Measurements from ENCODE around the gene KIAA1671. TPM values are rescaled to one million over a fixed set of nuclear protein-coding genes. Genes with fewer than 3 reads are reported as not detected.
"Not testable (repeated sequence)": the region's sequence is repeated elsewhere in the genome, so short reads cannot be mapped to it uniquely, and the experiment has no call there.

Gene KIAA1671
- total RNA-seq, 4 donors from 2014 or later, result 14.2 to 34.2 (median 22.6) TPM

DNA sequence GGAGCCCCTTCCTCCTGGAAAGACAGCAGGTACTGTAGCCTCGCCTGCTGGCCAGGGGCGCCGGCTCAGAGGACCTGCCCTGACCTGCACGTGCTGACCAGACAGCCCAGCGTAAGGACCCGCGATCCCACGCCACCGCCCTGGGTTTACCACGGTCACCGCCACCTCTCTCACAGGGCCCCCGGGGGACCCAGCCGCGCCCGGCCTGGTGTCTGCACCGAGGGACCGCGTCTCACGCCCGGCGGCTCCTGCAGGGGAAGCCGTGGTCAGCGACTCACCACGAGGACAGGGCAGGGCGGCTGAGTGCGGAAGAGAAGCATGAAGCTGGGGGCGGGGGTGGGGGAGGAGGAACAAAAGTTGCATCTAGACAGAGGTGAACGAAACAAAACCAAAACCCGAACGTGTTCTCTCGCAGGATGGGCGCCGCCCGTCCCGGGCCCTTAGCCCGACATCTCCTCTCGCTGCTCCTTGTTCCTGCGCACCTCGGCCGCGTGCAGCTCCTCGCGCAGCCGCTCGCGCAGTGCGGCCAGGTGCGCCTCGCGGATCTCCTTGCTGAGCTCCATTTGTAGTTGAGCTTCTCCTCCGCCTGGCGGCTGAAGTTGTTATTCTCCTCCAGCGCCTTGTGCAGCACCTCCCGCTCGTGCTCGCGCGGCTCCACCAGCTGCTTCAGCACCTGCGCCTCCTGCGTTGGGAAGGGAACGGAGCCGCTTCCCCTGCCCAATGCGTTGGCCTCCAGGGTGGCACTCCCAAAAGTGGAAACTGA, 226.5 kb downstream of the KIAA1671 start:
- H3K27me3 ChIP-seq; H3K27ac ChIP-seq (replicated peaks in 1 of 4); H3K4me1 ChIP-seq; H3K4me3 ChIP-seq; DNase-seq (ENCODE audit: extremely low spot score); H3K9me3 ChIP-seq; intact Hi-C loops (cut with DNase I): not testable (repeated sequence)
- peaks cover 9 to 84% (median 58%) of the 10 kb centered on the region in 4 donors for H3K36me3 ChIP-seq
- WGBS, result 72% methylated on average over 25 of the region's 63 CpGs

GRCh38 chr22:25182131-25183110, 229.9 kb downstream of the KIAA1671 start:
- Histone ChIP-seq H3K9me3 (peaks cover 0 to 10% (median 3%) of the 10 kb centered on the region in 4 donors), H3K4me1 (no peaks in the 10 kb centered on the region), H3K27ac (replicated peaks in 1 of 4) (no peak overlapping the region), H3K36me3 (peaks cover 19 to 85% (median 60%) of the 10 kb centered on the region in 4 donors), H3K4me3 (no peak overlapping the region), H3K27me3 (no peaks in the 10 kb centered on the region)
- intact Hi-C loops (cut with DNase I), result no loop called here
- TF ChIP-seq POLR2A (IDR thresholded peaks at IDR 0.05; ENCODE audit: low read depth) (no peak), POLR2AphosphoS5 (IDR thresholded peaks at IDR 0.05) (no peak), EP300 (IDR thresholded peaks at IDR 0.05) (no peak)
- TF ChIP-seq, protein P1, sequence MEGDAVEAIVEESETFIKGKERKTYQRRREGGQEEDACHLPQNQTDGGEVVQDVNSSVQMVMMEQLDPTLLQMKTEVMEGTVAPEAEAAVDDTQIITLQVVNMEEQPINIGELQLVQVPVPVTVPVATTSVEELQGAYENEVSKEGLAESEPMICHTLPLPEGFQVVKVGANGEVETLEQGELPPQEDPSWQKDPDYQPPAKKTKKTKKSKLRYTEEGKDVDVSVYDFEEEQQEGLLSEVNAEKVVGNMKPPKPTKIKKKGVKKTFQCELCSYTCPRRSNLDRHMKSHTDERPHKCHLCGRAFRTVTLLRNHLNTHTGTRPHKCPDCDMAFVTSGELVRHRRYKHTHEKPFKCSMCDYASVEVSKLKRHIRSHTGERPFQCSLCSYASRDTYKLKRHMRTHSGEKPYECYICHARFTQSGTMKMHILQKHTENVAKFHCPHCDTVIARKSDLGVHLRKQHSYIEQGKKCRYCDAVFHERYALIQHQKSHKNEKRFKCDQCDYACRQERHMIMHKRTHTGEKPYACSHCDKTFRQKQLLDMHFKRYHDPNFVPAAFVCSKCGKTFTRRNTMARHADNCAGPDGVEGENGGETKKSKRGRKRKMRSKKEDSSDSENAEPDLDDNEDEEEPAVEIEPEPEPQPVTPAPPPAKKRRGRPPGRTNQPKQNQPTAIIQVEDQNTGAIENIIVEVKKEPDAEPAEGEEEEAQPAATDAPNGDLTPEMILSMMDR (IDR thresholded peaks at IDR 0.05), result no peak
- DNase-seq (ENCODE audit: extremely low spot score), result no peak
- WGBS, result 81% methylated on average over 10 of the region's 10 CpGs

DNA sequence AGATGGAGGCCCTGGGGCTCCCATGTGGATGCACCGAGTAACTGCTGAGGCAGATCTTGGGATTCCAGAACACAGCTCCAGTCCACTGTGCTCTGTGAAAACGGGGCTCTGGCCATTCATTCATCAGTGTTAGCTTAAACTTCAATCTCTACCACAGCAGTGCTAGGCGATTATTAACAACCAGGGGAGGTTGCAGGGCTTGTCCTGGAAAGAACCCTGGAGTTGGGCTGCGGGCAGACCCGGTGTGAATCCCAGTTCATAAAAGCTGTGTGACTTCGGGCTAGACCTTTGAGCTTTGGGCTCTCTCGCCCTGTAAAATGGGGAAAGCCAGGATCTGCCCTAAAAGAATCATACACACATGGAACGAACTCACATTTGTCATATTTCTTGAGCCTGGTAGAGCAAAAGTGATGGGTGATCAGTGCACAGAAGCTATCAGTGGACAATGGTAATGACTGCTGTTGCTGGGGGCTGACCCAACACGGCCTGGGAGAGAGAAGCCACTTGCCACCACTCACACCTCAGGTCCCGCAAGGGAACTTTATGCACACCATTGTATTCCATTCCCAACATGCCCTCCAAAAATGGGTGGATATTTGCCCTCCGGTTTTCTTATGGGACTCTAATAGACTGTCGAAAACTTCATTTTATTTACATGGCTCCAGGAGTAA, 231.6 kb downstream of the KIAA1671 start:
- TF ChIP-seq POLR2A (IDR thresholded peaks at IDR 0.05; ENCODE audit: low read depth) (no peak), POLR2AphosphoS5 (IDR thresholded peaks at IDR 0.05) (no peak), EP300 (IDR thresholded peaks at IDR 0.05) (no peak)
- TF ChIP-seq, protein P1 (IDR thresholded peaks at IDR 0.05), result no peak
- peaks cover 0 to 10% (median 2%) of the 10 kb centered on the region in 4 donors for H3K9me3 ChIP-seq
- intact Hi-C loops (cut with DNase I), result no loop called here
- 94% methylated on average over 10 of the region's 12 CpGs for WGBS
- H3K27me3 ChIP-seq, result no peaks in the 10 kb centered on the region
- H3K36me3 ChIP-seq, result peaks cover 20 to 78% (median 46%) of the 10 kb centered on the region in 4 donors
- no peak for DNase-seq (ENCODE audit: extremely low spot score)
- H3K4me3 ChIP-seq, result no peak overlapping the region
- H3K27ac ChIP-seq (replicated peaks in 1 of 4), result no peak overlapping the region
- no peaks in the 10 kb centered on the region for H3K4me1 ChIP-seq

- H3K9me3 ChIP-seq, result no peaks in the 10 kb centered on the region
- 83% methylated on average over 3 of the region's 3 CpGs for WGBS
- intact Hi-C loops (cut with DNase I), result no loop called here
- TF ChIP-seq POLR2A (IDR thresholded peaks at IDR 0.05; ENCODE audit: low read depth) (no peak), POLR2AphosphoS5 (IDR thresholded peaks at IDR 0.05) (no peak), EP300 (IDR thresholded peaks at IDR 0.05) (no peak)
- TF ChIP-seq, protein P1 (IDR thresholded peaks at IDR 0.05), result no peak
- H3K4me3 ChIP-seq, result no peak overlapping the region
- H3K36me3 ChIP-seq, result peaks cover 26 to 85% (median 50%) of the 10 kb centered on the region in 4 donors
- no peaks in the 10 kb centered on the region for H3K4me1 ChIP-seq
- DNase-seq (ENCODE audit: extremely low spot score), result no peak
- no peak overlapping the region for H3K27ac ChIP-seq (replicated peaks in 1 of 4)
- H3K27me3 ChIP-seq, result no peaks in the 10 kb centered on the region
These were observed 233.6 kb downstream of the KIAA1671 start for GRCh38 chr22:25186140-25186539.

Data from esophagus muscularis mucosa (tissue), 4 donors.